Chondrocyte (in vitro differentiated cells): ENCODE data around the gene MMP20. TPM values are rescaled to one million over a fixed set of nuclear protein-coding genes. Genes with fewer than 3 reads are reported as not detected.
"Not testable (repeated sequence)": the region's sequence is repeated elsewhere in the genome, so short reads cannot be mapped to it uniquely, and the experiment has no call there.

ENCODE experiments used
- DNase-seq: peaks from one replicate; pipeline ENCODE4 v3.0.0; 2021; ENCODE audit warnings: mixed read lengths, low spot score
- H3K27ac Mint-ChIP-seq: one replicate; pipeline ENCODE4 v1.8.0; 2021; ENCODE audit warnings: mild to moderate bottlenecking, moderate library complexity, mixed read lengths; ENCODE audit not compliant: unreplicated experiment
- H3K27me3 Mint-ChIP-seq: 2 replicates; pipeline ENCODE4 v1.8.0; 2021; ENCODE audit warnings: low read depth, mixed read lengths
- H3K36me3 Mint-ChIP-seq: 2 replicates; pipeline ENCODE4 v1.8.0; 2021; ENCODE audit warnings: low read depth, mixed read lengths
- H3K4me1 Mint-ChIP-seq: 2 replicates; pipeline ENCODE4 v1.8.0; 2021; ENCODE audit warnings: low read depth, mild to moderate bottlenecking, mixed read lengths
- H3K4me3 Mint-ChIP-seq: one replicate; pipeline ENCODE4 v1.8.0; 2021; ENCODE audit warnings: mild to moderate bottlenecking, moderate library complexity, mixed read lengths; ENCODE audit not compliant: unreplicated experiment
- H3K9me3 Mint-ChIP-seq: 2 replicates; pipeline ENCODE4 v1.8.0; 2021; ENCODE audit warnings: low read depth, mixed read lengths
- total RNA-seq: library from RNA; stranded (reverse); gene quantifications from 3 replicates; pipeline ENCODE4 v1.2.1, GENCODE V29; 2021
- TF ChIP-seq, protein P1 (sequence below): fragments of 200-600 bp; sonication (generic); IDR thresholded peaks from 2 replicates; pipeline ENCODE4 v1.5.0; 2021; ENCODE audit warnings: antibody characterized with exemption, mild to moderate bottlenecking, moderate library complexity

The MMP20 gene
- total RNA-seq, 1 donor from 2014 or later: not detected

- H3K4me3 Mint-ChIP-seq: no peak overlapping the region
- TF ChIP-seq, protein P1, sequence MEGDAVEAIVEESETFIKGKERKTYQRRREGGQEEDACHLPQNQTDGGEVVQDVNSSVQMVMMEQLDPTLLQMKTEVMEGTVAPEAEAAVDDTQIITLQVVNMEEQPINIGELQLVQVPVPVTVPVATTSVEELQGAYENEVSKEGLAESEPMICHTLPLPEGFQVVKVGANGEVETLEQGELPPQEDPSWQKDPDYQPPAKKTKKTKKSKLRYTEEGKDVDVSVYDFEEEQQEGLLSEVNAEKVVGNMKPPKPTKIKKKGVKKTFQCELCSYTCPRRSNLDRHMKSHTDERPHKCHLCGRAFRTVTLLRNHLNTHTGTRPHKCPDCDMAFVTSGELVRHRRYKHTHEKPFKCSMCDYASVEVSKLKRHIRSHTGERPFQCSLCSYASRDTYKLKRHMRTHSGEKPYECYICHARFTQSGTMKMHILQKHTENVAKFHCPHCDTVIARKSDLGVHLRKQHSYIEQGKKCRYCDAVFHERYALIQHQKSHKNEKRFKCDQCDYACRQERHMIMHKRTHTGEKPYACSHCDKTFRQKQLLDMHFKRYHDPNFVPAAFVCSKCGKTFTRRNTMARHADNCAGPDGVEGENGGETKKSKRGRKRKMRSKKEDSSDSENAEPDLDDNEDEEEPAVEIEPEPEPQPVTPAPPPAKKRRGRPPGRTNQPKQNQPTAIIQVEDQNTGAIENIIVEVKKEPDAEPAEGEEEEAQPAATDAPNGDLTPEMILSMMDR: no peak
Observed at GRCh38 chr11:102633385-102634026, 8.4 kb upstream of the MMP20 start.

GRCh38 chr11:102632026-102632425 lies 6.9 kb upstream of the MMP20 start:
- Mint-ChIP-seq H3K27ac (no peak overlapping the region), H3K9me3 (no peaks in the 10 kb centered on the region), H3K4me1 (peaks cover 13% of the 10 kb centered on the region), H3K27me3 (no peaks in the 10 kb centered on the region), H3K36me3 (no peaks in the 10 kb centered on the region), H3K4me3 (no peak overlapping the region)
- TF ChIP-seq, protein P1: no peak
- no peak for DNase-seq

More at GRCh38 chr11:102633385-102634026, 8.4 kb upstream of the MMP20 start:
- DNase-seq: no peak
- Mint-ChIP-seq H3K9me3 (no peaks in the 10 kb centered on the region), H3K4me1 (peaks cover 13% of the 10 kb centered on the region), H3K27me3 (peaks cover 2% of the 10 kb centered on the region), H3K27ac (no peak overlapping the region), H3K36me3 (no peaks in the 10 kb centered on the region)

DNA sequence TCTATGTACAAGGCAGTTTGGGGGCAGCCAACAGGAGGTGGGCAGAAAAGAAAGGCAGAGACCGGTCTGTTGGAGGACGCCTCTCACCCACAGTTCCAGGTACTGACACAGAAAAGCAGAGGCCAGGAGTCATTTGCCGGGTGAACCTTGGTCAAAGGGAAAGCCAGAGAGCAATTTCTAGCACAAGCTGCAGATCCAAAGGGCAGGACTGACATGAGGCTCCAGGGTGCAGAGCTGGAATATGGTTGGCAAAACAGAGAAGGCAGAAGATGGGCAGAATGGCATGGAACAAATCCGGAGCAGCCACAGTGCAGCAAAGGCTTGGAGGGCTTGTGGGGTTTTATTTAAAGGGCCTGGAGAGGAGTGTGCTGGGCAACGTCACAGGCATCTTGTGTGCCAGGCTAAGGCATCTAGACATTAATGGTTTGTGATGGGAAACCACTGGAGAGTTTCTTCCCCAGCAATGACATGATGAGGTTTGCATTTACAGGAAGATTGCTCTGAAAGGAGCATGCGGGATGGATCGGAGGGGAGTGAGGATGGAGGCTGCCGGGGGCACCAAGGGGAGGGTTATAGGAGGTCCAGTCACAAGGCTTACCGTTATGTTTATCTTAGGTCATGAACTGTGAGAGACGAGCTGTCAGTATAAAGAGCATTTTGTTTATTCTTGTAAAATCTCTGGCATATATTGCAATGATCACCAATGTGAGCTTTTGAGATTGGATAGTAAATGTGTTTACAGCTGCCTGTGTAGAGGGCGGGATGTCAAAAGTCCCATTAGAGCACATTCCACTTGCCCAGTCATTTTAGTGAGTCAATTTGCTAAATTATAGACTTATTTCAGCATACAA lies 5.7 kb upstream of the MMP20 start:
- Mint-ChIP-seq H3K4me3 (no peak overlapping the region), H3K27ac (no peak overlapping the region), H3K9me3 (no peaks in the 10 kb centered on the region), H3K27me3 (no peaks in the 10 kb centered on the region), H3K36me3 (no peaks in the 10 kb centered on the region), H3K4me1 (peaks cover 14% of the 10 kb centered on the region)
- DNase-seq: no peak
- TF ChIP-seq, protein P1: no peak

DNA sequence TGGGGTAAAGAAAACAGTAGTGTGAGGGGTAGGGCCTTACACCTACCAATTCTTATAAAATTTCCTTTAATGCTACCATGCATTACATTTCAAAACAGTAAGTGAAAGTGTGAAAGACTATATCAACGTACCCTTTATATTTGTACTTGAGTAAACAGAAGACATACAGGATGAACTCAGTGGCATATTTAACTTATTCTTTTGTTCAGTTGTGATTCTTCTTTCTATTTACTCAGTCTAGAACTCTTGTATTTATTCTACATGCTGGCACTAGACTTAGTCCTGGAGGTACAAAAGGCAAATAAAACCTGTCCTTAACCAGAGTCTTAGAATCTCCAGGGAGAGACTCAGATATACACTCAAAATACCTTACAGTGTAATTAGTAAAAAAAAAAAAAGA lies 4.8 kb upstream of the MMP20 start:
- not testable (repeated sequence) for H3K36me3 Mint-ChIP-seq, DNase-seq, H3K4me1 Mint-ChIP-seq, H3K9me3 Mint-ChIP-seq, H3K4me3 Mint-ChIP-seq, H3K27ac Mint-ChIP-seq, H3K27me3 Mint-ChIP-seq

DNA sequence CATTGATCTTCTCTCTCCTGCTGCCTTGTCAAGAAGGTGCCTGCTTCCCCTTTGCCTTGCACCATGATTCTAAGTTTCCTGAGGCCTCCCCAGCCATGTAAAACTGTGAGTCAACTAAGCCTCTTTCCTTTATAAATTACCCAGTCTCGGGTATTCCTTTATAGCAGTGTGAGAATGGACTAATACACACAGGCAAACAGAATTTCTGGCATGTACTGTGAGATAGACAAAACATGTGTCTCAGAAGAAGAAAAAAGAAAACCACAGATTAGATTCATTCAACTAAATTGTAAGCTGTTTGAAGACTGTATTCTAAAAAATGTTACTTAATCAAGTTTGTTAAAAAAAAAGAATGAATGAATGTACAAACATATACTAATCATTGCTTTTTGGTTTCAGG lies 1.5 kb upstream of the MMP20 start:
- Mint-ChIP-seq H3K27ac (peak overlapping the region; percentile 53), H3K27me3 (no peaks in the 10 kb centered on the region), H3K36me3 (no peaks in the 10 kb centered on the region), H3K4me1 (peaks cover 2% of the 10 kb centered on the region), H3K9me3 (no peaks in the 10 kb centered on the region), H3K4me3 (no peak overlapping the region)
- TF ChIP-seq, protein P1: no peak
- no peak for DNase-seq
